Left renal cortex interstitium (tissue), 4 donors: Measurements from ENCODE around the gene NUP210. TPM values are rescaled to one million over a fixed set of nuclear protein-coding genes. Genes with fewer than 3 reads are reported as not detected.

Source experiments
- DNase-seq, 4 donors: peaks; one replicate each; pipeline ENCODE4 v3.0.0-alpha.2; 2013; ENCODE audit warnings: low read depth in 4 of 4, low spot score in 2 of 4, missing footprints in 1 of 4
- polyA plus RNA-seq, 4 donors: library from polyadenylated mRNA; unstranded; fragments of 120-200 nt; gene quantifications; one replicate each; pipeline ENCODE4 v1.2.1, GENCODE V29; 2013; ENCODE audit not compliant: insufficient read length in 4 of 4

Gene NUP210
- polyA plus RNA-seq, 4 donors = 21.1 to 35.1 (median 26.7) TPM

- DNase-seq = no peak
Measured at GRCh38 chr3:13353506-13353905, 66.6 kb downstream of the NUP210 start.

GRCh38 chr3:13352621-13353131 lies 67.4 kb downstream of the NUP210 start:
- no peak for DNase-seq

GRCh38 chr3:13349823-13350222 lies 70.3 kb downstream of the NUP210 start:
- DNase-seq = no peak

GRCh38 chr3:13348661-13349396 lies 71.3 kb downstream of the NUP210 start:
- DNase-seq = peak in 3 of 4 donors; percentile 9 to 37 (median 11)

GRCh38 chr3:13348100-13348499 lies 72.0 kb downstream of the NUP210 start:
- DNase-seq = no peak

GRCh38 chr3:13347390-13347950 lies 72.7 kb downstream of the NUP210 start:
- no peak for DNase-seq

GRCh38 chr3:13346481-13347389 lies 73.4 kb downstream of the NUP210 start:
- DNase-seq = peak in 1 of 4 donors; percentile 10

GRCh38 chr3:13345772-13346171 lies 74.3 kb downstream of the NUP210 start:
- no peak for DNase-seq

GRCh38 chr3:13345284-13345683 lies 74.8 kb downstream of the NUP210 start:
- no peak for DNase-seq

- DNase-seq = no peak
Measured at GRCh38 chr3:13344663-13345062, 75.5 kb downstream of the NUP210 start.

GRCh38 chr3:13343601-13344000 lies 76.5 kb downstream of the NUP210 start:
- DNase-seq = no peak

GRCh38 chr3:13341229-13341905 lies 78.8 kb downstream of the NUP210 start:
- DNase-seq = no peak

- DNase-seq = no peak
Measured at GRCh38 chr3:13339833-13340232, 80.3 kb downstream of the NUP210 start.

GRCh38 chr3:13338996-13339395 lies 81.1 kb downstream of the NUP210 start:
- no peak for DNase-seq

GRCh38 chr3:13338231-13338630 lies 81.9 kb downstream of the NUP210 start:
- DNase-seq = no peak

GRCh38 chr3:13336592-13336991 lies 83.5 kb downstream of the NUP210 start:
- DNase-seq = no peak

- DNase-seq = no peak
Measured at GRCh38 chr3:13335503-13335902, 84.6 kb downstream of the NUP210 start.

- DNase-seq = no peak
Measured at GRCh38 chr3:13335059-13335458, 85.1 kb downstream of the NUP210 start.

- no peak for DNase-seq
Measured at GRCh38 chr3:13333236-13333897, 86.8 kb downstream of the NUP210 start.

- no peak for DNase-seq
Measured at GRCh38 chr3:13332740-13333139, 87.4 kb downstream of the NUP210 start.
